Measurements from ENCODE around the gene CES4A.
"Not testable (repeated sequence)": the region's sequence is repeated elsewhere in the genome, so short reads cannot be mapped to it uniquely, and the experiment has no call there.

Gene CES4A

GRCh38 chr16:66984892-66985311, 3.5 kb upstream of the CES4A start:
- peak in 1 of 2 donors; percentile 38 for DNase-seq (ENCODE audit: low read depth in 2 of 2)

GRCh38 chr16:66986559-66986958, 1.8 kb upstream of the CES4A start:
- DNase-seq (ENCODE audit: low read depth in 2 of 2), result no peak

GRCh38 chr16:66991545-66992077, 3.2 kb downstream of the CES4A start:
- no peak for DNase-seq (ENCODE audit: low read depth in 2 of 2)

GRCh38 chr16:66993558-66993957, 5.2 kb downstream of the CES4A start:
- DNase-seq (ENCODE audit: low read depth in 2 of 2), result not testable (repeated sequence)

GRCh38 chr16:66996324-66996982, 8.1 kb downstream of the CES4A start:
- no peak for DNase-seq (ENCODE audit: low read depth in 2 of 2)

GRCh38 chr16:66996983-66997358, 8.6 kb downstream of the CES4A start:
- DNase-seq (ENCODE audit: low read depth in 2 of 2), result no peak

GRCh38 chr16:67000384-67001351, 12.3 kb downstream of the CES4A start:
- DNase-seq (ENCODE audit: low read depth in 2 of 2), result peak in 1 of 2 donors; percentile 11

GRCh38 chr16:67001726-67002125, 13.3 kb downstream of the CES4A start:
- DNase-seq (ENCODE audit: low read depth in 2 of 2), result no peak

- no peak for DNase-seq (ENCODE audit: low read depth in 2 of 2)
Measured at GRCh38 chr16:67006930-67007658, 18.7 kb downstream of the CES4A start.

- DNase-seq (ENCODE audit: low read depth in 2 of 2), result no peak
Measured at GRCh38 chr16:67009158-67009557, 20.8 kb downstream of the CES4A start.

- DNase-seq (ENCODE audit: low read depth in 2 of 2), result no peak
Measured at GRCh38 chr16:67011274-67011673, 22.9 kb downstream of the CES4A start.

GRCh38 chr16:67013233-67013822, 24.9 kb downstream of the CES4A start:
- DNase-seq (ENCODE audit: low read depth in 2 of 2), result no peak

GRCh38 chr16:67013823-67014633, 25.6 kb downstream of the CES4A start:
- DNase-seq (ENCODE audit: low read depth in 2 of 2), result peak; percentile 33 to 49

- no peak for DNase-seq (ENCODE audit: low read depth in 2 of 2)
Measured at GRCh38 chr16:67014634-67015312, 26.4 kb downstream of the CES4A start.

- DNase-seq (ENCODE audit: low read depth in 2 of 2), result no peak
Measured at GRCh38 chr16:67015313-67015731, 26.9 kb downstream of the CES4A start.

- DNase-seq (ENCODE audit: low read depth in 2 of 2), result no peak
Measured at GRCh38 chr16:67016143-67016542, 27.8 kb downstream of the CES4A start.

GRCh38 chr16:67016681-67017420, 28.5 kb downstream of the CES4A start:
- DNase-seq (ENCODE audit: low read depth in 2 of 2), result no peak

GRCh38 chr16:67017421-67017750, 29.0 kb downstream of the CES4A start:
- DNase-seq (ENCODE audit: low read depth in 2 of 2), result no peak

- DNase-seq (ENCODE audit: low read depth in 2 of 2), result peak; percentile 64 to 69
Measured at GRCh38 chr16:67017810-67018488, 29.6 kb downstream of the CES4A start.

Measured in activated CD8-positive, alpha-beta memory T cell treated with anti-CD3 and anti-CD28 coated beads for 4 hours (primary cell).